Breast epithelium (tissue), 3 donors: Measurements from ENCODE around the gene ARL8A.

Experiments
- POLR2A ChIP-seq: fragments of 450-650 bp; IDR thresholded peaks from one replicate; pipeline ENCODE4 v1.6.1; 2016; ENCODE audit warnings: antibody characterized with exemption, mild to moderate bottlenecking, moderate library complexity
- TF ChIP-seq, protein P1 (sequence below), 3 donors: fragments of 450-650 bp; IDR thresholded peaks; one replicate each; pipeline ENCODE4 v1.5.1; 2016 to 2017; ENCODE audit warnings: antibody characterized with exemption in 3 of 3, mild to moderate bottlenecking in 3 of 3, moderate library complexity in 3 of 3

DNA sequence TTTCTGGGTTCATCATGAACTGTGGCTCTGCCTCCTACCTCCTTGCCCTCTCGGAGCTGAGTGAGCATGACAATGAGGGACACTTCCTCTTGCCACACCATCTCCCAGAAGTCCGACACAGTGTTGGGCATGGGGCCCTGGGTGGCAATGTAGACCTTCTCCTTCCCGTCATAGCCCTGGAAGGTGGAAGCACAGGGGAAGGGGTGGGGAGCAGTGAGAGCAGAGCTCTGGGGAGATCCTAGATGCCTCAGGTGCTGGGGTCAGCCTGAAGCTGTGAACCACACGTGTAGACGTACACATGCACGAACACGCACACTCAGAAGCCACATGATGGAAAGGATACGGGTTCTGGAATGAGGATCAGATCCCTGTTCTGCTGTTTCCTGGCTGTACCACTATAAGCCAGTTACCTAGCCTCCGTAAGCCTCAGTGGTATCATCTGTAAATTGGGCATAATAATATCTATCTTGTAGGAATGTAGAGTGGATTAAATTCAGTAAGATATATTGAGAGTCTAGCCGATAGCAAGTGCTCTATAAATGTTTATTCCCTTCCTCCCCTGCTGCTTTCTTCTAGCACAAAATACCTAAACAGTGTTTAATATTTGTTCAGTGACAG is 9.7 kb upstream of the ARL8A start:
- TF ChIP-seq, protein P1, sequence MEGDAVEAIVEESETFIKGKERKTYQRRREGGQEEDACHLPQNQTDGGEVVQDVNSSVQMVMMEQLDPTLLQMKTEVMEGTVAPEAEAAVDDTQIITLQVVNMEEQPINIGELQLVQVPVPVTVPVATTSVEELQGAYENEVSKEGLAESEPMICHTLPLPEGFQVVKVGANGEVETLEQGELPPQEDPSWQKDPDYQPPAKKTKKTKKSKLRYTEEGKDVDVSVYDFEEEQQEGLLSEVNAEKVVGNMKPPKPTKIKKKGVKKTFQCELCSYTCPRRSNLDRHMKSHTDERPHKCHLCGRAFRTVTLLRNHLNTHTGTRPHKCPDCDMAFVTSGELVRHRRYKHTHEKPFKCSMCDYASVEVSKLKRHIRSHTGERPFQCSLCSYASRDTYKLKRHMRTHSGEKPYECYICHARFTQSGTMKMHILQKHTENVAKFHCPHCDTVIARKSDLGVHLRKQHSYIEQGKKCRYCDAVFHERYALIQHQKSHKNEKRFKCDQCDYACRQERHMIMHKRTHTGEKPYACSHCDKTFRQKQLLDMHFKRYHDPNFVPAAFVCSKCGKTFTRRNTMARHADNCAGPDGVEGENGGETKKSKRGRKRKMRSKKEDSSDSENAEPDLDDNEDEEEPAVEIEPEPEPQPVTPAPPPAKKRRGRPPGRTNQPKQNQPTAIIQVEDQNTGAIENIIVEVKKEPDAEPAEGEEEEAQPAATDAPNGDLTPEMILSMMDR (IDR thresholded peaks at IDR 0.05), result no peak
- TF ChIP-seq POLR2A, result no peak
